Measurements from ENCODE around the gene CRY2.
"Not testable (repeated sequence)": the region's sequence is repeated elsewhere in the genome, so short reads cannot be mapped to it uniquely, and the experiment has no call there.

CRY2 gene

GRCh38 chr11:45811571-45812290 is 35.5 kb upstream of the CRY2 start:
- no peak for DNase-seq

GRCh38 chr11:45812581-45813548 is 34.4 kb upstream of the CRY2 start:
- DNase-seq = no peak

- DNase-seq = no peak
Observed at GRCh38 chr11:45815747-45816146, 31.5 kb upstream of the CRY2 start.

- DNase-seq = no peak
Observed at GRCh38 chr11:45816614-45817013, 30.7 kb upstream of the CRY2 start.

GRCh38 chr11:45817191-45817590 is 30.1 kb upstream of the CRY2 start:
- DNase-seq = no peak

GRCh38 chr11:45818961-45819605 is 28.2 kb upstream of the CRY2 start:
- DNase-seq = no peak

- DNase-seq = no peak
Observed at GRCh38 chr11:45820211-45820857, 26.9 kb upstream of the CRY2 start.

GRCh38 chr11:45826492-45826891 is 20.8 kb upstream of the CRY2 start:
- DNase-seq = not testable (repeated sequence)

GRCh38 chr11:45827123-45827522 is 20.2 kb upstream of the CRY2 start:
- no peak for DNase-seq

- DNase-seq = no peak
Observed at GRCh38 chr11:45828996-45829395, 18.3 kb upstream of the CRY2 start.

GRCh38 chr11:45830596-45830995 is 16.7 kb upstream of the CRY2 start:
- no peak for DNase-seq

GRCh38 chr11:45832811-45833441 is 14.3 kb upstream of the CRY2 start:
- DNase-seq = no peak

GRCh38 chr11:45833761-45834160 is 13.5 kb upstream of the CRY2 start:
- DNase-seq = no peak

- DNase-seq = no peak
Observed at GRCh38 chr11:45834298-45834756, 12.9 kb upstream of the CRY2 start.

- DNase-seq = no peak
Observed at GRCh38 chr11:45839204-45839603, 8.1 kb upstream of the CRY2 start.

- not testable (repeated sequence) for DNase-seq
Observed at GRCh38 chr11:45840251-45840650, 7.0 kb upstream of the CRY2 start.

- DNase-seq = peak; percentile 88
Observed at GRCh38 chr11:45843158-45843924, 3.9 kb upstream of the CRY2 start.

GRCh38 chr11:45844822-45845578 is 2.3 kb upstream of the CRY2 start:
- no peak for DNase-seq

- no peak for DNase-seq
Observed at GRCh38 chr11:45846174-45846675, 1.1 kb upstream of the CRY2 start.

- peak; percentile 42 for DNase-seq
Observed at GRCh38 chr11:45847911-45848316, 639 bp downstream of the CRY2 start.
